ENCODE results near the gene PLCB4.

PLCB4 gene

DNA sequence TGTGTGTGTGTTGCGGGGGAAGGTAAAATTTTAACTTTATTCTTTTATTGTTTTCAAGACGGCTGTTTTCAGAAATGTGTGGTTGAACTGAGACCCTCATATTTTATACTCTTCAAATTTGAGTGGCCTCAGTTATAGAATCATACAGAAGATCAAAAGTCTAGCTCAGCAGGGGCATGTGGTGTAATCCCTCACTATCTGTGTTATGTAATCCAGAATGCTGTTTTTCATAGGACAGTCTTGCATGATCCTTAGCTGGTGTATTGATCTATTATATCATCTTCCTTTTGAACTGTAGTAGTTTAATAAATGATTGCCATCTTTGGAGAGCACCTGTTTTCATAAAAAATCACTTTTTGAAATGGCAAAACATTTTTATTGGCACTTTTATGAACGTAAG is 1.4 kb downstream of the PLCB4 start:
- Histone ChIP-seq H3K27me3 (ENCODE audit: low read length) (no peaks in the 10 kb centered on the region), H3K4me3 (ENCODE audit: insufficient read depth, low read length, poor library complexity, severe bottlenecking) (no peak overlapping the region), H3K27ac (ENCODE audit: low read depth, low read length) (no peak overlapping the region), H3K4me2 (ENCODE audit: low read depth, low read length, poor library complexity, severe bottlenecking) (no peak overlapping the region), H3K9me3 (ENCODE audit: insufficient read depth, low read length) (no peaks in the 10 kb centered on the region), H3K9me2 (replicated peaks; ENCODE audit: insufficient read depth, low read length) (no peaks in the 10 kb centered on the region), H3F3A (ENCODE audit: insufficient read depth) (no peaks in the 10 kb centered on the region), H3K79me2 (ENCODE audit: insufficient read depth, low read length) (no peaks in the 10 kb centered on the region), H4K20me1 (ENCODE audit: low read depth, low read length) (no peaks in the 10 kb centered on the region), H2AFZ (ENCODE audit: low read depth, low read length, severe bottlenecking) (no peak overlapping the region), H3K36me3 (ENCODE audit: low read length) (no peaks in the 10 kb centered on the region), H3K9ac (ENCODE audit: low read length) (no peak overlapping the region)
- TF ChIP-seq EZH2phosphoT487 (conservative IDR thresholded peaks at IDR 0.05; ENCODE audit: low read length) (no peak), CTCF (IDR thresholded peaks at IDR 0.05; ENCODE audit: insufficient read depth, low read length, poor library complexity, severe bottlenecking) (no peak)

DNA sequence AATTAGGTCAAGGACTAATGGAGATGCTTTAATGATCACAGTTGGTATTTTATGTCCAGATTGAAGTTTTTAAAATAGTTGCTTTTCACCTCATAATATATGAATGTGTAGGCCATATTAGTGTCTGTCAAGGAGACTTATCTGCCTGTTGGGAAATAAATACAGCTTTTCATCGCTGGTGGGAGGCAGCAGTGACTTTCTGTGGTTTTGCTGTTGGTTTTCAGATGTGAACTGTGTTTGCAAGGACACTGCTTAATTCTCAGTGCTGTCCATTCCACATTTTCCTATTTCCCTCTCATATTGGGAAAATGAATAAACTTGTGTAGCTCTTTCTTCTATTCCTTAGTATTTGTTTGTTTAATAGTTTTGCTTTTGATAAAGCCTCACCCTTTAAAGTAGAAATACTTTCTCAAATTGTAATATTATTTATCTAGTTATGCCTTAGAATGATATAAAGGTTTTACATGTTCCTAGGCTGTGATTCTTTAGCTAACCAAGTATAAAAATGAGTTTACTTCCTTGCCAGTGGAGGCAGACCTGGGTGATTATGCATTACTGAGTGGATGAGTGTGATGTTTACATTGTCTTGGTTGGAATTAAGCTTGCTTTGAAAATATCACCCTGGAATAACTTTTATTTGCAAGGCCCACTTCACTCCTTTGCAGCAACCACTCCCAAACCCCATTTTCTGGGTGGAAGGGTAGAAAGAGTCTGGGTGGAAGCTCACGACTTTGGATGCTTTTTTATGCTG is 3.3 kb downstream of the PLCB4 start:
- Histone ChIP-seq H3F3A (ENCODE audit: insufficient read depth) (no peaks in the 10 kb centered on the region), H3K4me3 (ENCODE audit: insufficient read depth, low read length, poor library complexity, severe bottlenecking) (no peak overlapping the region), H3K9ac (ENCODE audit: low read length) (no peak overlapping the region), H3K4me2 (ENCODE audit: low read depth, low read length, poor library complexity, severe bottlenecking) (no peak overlapping the region), H3K9me2 (replicated peaks; ENCODE audit: insufficient read depth, low read length) (no peaks in the 10 kb centered on the region), H3K79me2 (ENCODE audit: insufficient read depth, low read length) (no peaks in the 10 kb centered on the region), H3K9me3 (ENCODE audit: insufficient read depth, low read length) (no peaks in the 10 kb centered on the region), H3K27ac (ENCODE audit: low read depth, low read length) (no peak overlapping the region), H2AFZ (ENCODE audit: low read depth, low read length, severe bottlenecking) (no peak overlapping the region), H4K20me1 (ENCODE audit: low read depth, low read length) (no peaks in the 10 kb centered on the region), H3K27me3 (ENCODE audit: low read length) (no peaks in the 10 kb centered on the region), H3K36me3 (ENCODE audit: low read length) (no peaks in the 10 kb centered on the region)
- TF ChIP-seq EZH2phosphoT487 (conservative IDR thresholded peaks at IDR 0.05; ENCODE audit: low read length) = no peak
- TF ChIP-seq CTCF (IDR thresholded peaks at IDR 0.05; ENCODE audit: insufficient read depth, low read length, poor library complexity, severe bottlenecking) = no peak

DNA sequence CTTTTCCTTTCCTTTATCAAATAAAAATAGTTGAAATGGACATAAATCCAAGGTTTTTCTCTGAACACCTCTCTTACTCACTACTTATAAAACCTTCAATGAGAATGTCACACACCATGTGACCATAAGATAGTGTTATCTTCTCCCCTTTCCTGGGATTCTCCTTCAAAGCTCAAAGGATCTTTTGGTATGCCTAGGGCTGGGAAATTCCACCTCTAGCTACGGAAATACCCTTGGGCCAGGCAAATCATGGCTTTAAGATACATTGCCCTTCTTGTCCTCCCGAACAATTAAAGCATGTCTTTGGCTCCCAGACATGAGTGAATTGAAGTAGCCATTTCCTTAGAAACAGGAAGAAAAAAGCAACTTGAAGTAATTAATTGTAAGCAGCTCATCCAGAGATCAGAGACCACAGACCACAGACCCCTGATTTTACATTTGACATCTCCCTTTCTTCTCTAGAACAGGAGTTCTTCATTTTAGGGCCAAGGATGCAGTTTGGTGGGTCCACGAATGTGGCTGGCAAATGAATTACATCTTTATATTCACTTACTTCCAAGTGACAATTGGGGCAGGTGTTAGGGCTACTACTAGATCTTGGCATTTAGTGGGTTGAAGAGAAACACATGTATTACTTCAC is 4.1 kb downstream of the PLCB4 start:
- Histone ChIP-seq H3K4me3 (ENCODE audit: insufficient read depth, low read length, poor library complexity, severe bottlenecking) (no peak overlapping the region), H3K79me2 (ENCODE audit: insufficient read depth, low read length) (no peaks in the 10 kb centered on the region), H4K20me1 (ENCODE audit: low read depth, low read length) (no peaks in the 10 kb centered on the region), H3K9ac (ENCODE audit: low read length) (no peak overlapping the region), H3K36me3 (ENCODE audit: low read length) (no peaks in the 10 kb centered on the region), H2AFZ (ENCODE audit: low read depth, low read length, severe bottlenecking) (no peak overlapping the region), H3K27ac (ENCODE audit: low read depth, low read length) (no peak overlapping the region), H3K9me2 (replicated peaks; ENCODE audit: insufficient read depth, low read length) (no peaks in the 10 kb centered on the region), H3K27me3 (ENCODE audit: low read length) (no peaks in the 10 kb centered on the region), H3F3A (ENCODE audit: insufficient read depth) (no peaks in the 10 kb centered on the region), H3K4me2 (ENCODE audit: low read depth, low read length, poor library complexity, severe bottlenecking) (no peak overlapping the region), H3K9me3 (ENCODE audit: insufficient read depth, low read length) (no peaks in the 10 kb centered on the region)
- no peak for TF ChIP-seq EZH2phosphoT487 (conservative IDR thresholded peaks at IDR 0.05; ENCODE audit: low read length)
- no peak for TF ChIP-seq CTCF (IDR thresholded peaks at IDR 0.05; ENCODE audit: insufficient read depth, low read length, poor library complexity, severe bottlenecking)

All from SU-DHL-6 (cell line).